GM18907 (cell line): ENCODE data around the gene S1PR1.
A peak's percentile ranks its signal among the peaks of the same experiment; 100 is the strongest.
"Not testable (repeated sequence)": the region's sequence is repeated elsewhere in the genome, so short reads cannot be mapped to it uniquely, and the experiment has no call there.

Experiments
- ATAC-seq: cut with Tn5 transposase; IDR thresholded peaks from one replicate; pipeline ENCODE4 v1.9.1; 2021; ENCODE audit warnings: mild to moderate bottlenecking, moderate library complexity; ENCODE audit not compliant: unreplicated experiment

The S1PR1 gene

GRCh38 chr1:101219924-101220870 is 16.6 kb upstream of the S1PR1 start:
- ATAC-seq: no peak

GRCh38 chr1:101220906-101221305 is 15.9 kb upstream of the S1PR1 start:
- no peak for ATAC-seq

- ATAC-seq: peak; percentile 97
Observed at GRCh38 chr1:101221945-101222429, 14.8 kb upstream of the S1PR1 start.

GRCh38 chr1:101227837-101228236 is 9.0 kb upstream of the S1PR1 start:
- no peak for ATAC-seq

- no peak for ATAC-seq
Observed at GRCh38 chr1:101228424-101229134, 8.2 kb upstream of the S1PR1 start.

GRCh38 chr1:101232182-101232581 is 4.6 kb upstream of the S1PR1 start:
- ATAC-seq: not testable (repeated sequence)

- ATAC-seq: no peak
Observed at GRCh38 chr1:101233495-101233894, 3.3 kb upstream of the S1PR1 start.

- ATAC-seq: no peak
Observed at GRCh38 chr1:101235216-101235695, 1.6 kb upstream of the S1PR1 start.

- ATAC-seq: peak; percentile 65
Observed at GRCh38 chr1:101235696-101236515, 913 bp upstream of the S1PR1 start.

GRCh38 chr1:101237229-101237837 is 514 bp downstream of the S1PR1 start:
- ATAC-seq: no peak

GRCh38 chr1:101238031-101238628 is 1.3 kb downstream of the S1PR1 start:
- ATAC-seq: peak; percentile 15

- ATAC-seq: peak; percentile 31
Observed at GRCh38 chr1:101238681-101239094, 1.9 kb downstream of the S1PR1 start.

- ATAC-seq: no peak
Observed at GRCh38 chr1:101239095-101240040, 2.5 kb downstream of the S1PR1 start.

GRCh38 chr1:101240041-101240430 is 3.2 kb downstream of the S1PR1 start:
- ATAC-seq: no peak

- ATAC-seq: peak; percentile 42
Observed at GRCh38 chr1:101241485-101242225, 4.8 kb downstream of the S1PR1 start.

- ATAC-seq: no peak
Observed at GRCh38 chr1:101242324-101243050, 5.7 kb downstream of the S1PR1 start.

- ATAC-seq: no peak
Observed at GRCh38 chr1:101243751-101244150, 6.9 kb downstream of the S1PR1 start.
